ENCODE results near the gene PHETA2.
"Not testable (repeated sequence)": the region's sequence is repeated elsewhere in the genome, so short reads cannot be mapped to it uniquely, and the experiment has no call there.

The PHETA2 gene

DNA sequence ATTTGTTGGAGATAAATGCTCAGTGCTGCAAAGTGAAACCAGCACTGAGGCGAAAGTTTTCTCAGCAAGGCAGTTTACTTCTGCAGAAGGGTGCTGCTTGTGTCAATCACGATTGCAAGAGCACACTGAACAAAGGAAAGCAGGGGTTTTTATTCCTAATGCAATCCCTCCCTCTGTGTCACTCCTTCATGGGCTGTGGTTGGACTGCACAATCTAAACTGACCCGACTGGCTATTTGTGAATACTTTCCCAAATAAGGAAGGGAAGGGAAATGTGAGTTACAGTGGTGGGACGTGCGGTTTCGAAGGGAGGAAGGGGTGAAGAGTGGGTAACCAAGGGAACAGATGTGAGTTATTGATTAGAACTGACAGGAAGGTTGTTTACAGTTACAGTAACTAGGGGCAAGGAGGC is 41.4 kb downstream of the PHETA2 start:
- not testable (repeated sequence) for H3K9ac ChIP-seq (ENCODE audit: low read length); H3K4me3 ChIP-seq (ENCODE audit: low read length); H3K27me3 ChIP-seq (replicated peaks; ENCODE audit: control insufficient read depth, insufficient read depth, low read length); H3K4me1 ChIP-seq (ENCODE audit: control insufficient read depth, insufficient read depth, low read length); H3K36me3 ChIP-seq (ENCODE audit: control insufficient read depth, insufficient read depth, low read length, severe bottlenecking); DNase-seq (ENCODE audit: low read depth)
- peaks cover 14% of the 10 kb centered on the region for H3K9me3 ChIP-seq (ENCODE audit: control insufficient read depth, low read length)

DNA sequence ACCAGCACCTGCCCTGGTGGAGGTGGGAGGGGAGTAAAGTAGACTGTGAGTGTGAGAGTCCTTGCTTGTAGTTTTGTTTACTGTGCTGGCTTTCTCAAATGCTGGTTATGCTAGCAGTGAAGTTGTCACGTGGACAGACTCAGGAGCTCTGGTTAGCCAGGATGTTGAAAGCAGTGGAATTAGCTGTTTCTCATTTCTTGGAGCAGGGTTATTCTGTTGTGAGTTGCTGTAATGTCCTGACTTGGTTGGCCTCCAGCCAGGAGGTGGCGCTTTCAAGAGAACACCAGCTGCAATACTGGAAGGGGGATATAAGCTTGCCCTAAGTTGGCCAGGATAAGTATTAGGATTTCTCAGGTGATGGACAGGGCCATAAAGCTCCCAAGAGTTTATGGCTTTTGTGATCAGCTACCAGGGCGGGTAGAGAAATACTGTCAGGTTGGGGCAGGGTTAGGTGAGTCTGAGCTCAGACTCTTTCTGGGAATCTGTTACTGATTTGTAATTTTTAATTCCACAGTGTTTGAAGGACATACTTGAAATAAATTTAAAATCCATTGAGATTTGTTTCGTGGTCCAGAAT is 42.9 kb downstream of the PHETA2 start:
- H3K27me3 ChIP-seq (replicated peaks; ENCODE audit: control insufficient read depth, insufficient read depth, low read length) = no peaks in the 10 kb centered on the region
- peaks cover 8% of the 10 kb centered on the region for H3K4me1 ChIP-seq (ENCODE audit: control insufficient read depth, insufficient read depth, low read length)
- peaks cover 14% of the 10 kb centered on the region for H3K9me3 ChIP-seq (ENCODE audit: control insufficient read depth, low read length)
- no peak for DNase-seq (ENCODE audit: low read depth)
- no peak overlapping the region for H3K4me3 ChIP-seq (ENCODE audit: low read length)
- no peaks in the 10 kb centered on the region for H3K36me3 ChIP-seq (ENCODE audit: control insufficient read depth, insufficient read depth, low read length, severe bottlenecking)
- H3K9ac ChIP-seq (ENCODE audit: low read length) = no peak overlapping the region

DNA sequence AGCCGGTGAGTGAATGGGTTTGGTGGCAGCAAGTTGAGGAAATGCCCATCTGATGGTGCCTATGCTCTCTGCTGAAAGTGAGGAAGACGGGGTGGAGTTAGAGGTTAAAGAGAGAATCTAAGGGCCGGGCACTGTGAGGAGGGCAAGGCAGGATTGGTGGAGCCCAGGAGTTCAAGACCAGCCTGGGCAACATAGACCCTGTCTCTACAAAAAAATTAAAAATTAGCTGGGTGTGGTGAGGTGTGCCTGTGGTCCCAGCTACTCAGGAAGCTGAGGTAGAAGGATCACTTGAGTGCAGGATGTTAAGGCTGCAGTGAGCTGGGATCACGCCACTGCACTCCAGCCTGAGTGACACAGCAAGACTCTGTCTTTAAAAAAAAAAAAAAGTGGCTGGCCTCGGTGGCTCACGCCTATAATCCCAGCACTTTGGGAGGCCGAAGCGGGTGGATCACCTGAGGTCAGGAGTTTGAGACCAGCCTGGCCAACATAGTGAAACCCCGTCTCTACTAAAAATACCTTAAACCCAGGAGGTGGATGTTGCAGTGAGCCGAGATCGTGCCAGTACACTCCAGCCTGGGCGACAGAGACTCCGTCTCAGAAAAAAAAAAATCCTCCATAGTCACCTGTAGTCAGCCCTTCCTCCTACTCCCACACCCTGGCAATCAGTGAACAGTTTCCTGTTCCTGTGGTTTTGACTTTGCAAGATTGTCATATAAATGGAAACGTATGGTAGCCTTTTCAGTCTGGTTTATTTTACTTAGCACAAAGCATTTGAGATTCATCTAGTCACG is 46.4 kb downstream of the PHETA2 start:
- not testable (repeated sequence) for H3K4me3 ChIP-seq (ENCODE audit: low read length); H3K9ac ChIP-seq (ENCODE audit: low read length); H3K9me3 ChIP-seq (ENCODE audit: control insufficient read depth, low read length); DNase-seq (ENCODE audit: low read depth); H3K36me3 ChIP-seq (ENCODE audit: control insufficient read depth, insufficient read depth, low read length, severe bottlenecking); H3K27me3 ChIP-seq (replicated peaks; ENCODE audit: control insufficient read depth, insufficient read depth, low read length); H3K4me1 ChIP-seq (ENCODE audit: control insufficient read depth, insufficient read depth, low read length)

DNA sequence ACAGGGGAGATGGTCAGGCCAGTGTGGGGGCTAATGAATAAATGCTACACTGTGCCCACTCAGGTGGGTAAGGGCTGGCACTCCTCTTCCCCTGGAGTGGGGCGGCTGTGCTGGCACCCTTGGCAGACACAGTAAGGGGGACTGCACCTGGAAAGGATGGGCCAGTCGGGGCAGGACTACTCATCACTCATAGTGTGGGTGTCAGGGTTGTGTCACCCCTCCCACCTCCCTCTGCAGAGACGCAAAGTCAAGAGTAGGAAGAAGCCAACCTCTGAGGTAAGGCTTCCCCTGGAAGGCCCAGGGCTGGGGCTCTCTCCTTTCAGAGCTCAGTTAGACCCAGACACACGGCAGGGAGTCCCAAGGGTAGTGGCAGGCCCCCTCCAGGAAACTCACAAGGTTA is 49.5 kb downstream of the PHETA2 start:
- DNase-seq (ENCODE audit: low read depth); H3K4me1 ChIP-seq (ENCODE audit: control insufficient read depth, insufficient read depth, low read length); H3K36me3 ChIP-seq (ENCODE audit: control insufficient read depth, insufficient read depth, low read length, severe bottlenecking); H3K27me3 ChIP-seq (replicated peaks; ENCODE audit: control insufficient read depth, insufficient read depth, low read length); H3K4me3 ChIP-seq (ENCODE audit: low read length); H3K9me3 ChIP-seq (ENCODE audit: control insufficient read depth, low read length); H3K9ac ChIP-seq (ENCODE audit: low read length): not testable (repeated sequence)

DNA sequence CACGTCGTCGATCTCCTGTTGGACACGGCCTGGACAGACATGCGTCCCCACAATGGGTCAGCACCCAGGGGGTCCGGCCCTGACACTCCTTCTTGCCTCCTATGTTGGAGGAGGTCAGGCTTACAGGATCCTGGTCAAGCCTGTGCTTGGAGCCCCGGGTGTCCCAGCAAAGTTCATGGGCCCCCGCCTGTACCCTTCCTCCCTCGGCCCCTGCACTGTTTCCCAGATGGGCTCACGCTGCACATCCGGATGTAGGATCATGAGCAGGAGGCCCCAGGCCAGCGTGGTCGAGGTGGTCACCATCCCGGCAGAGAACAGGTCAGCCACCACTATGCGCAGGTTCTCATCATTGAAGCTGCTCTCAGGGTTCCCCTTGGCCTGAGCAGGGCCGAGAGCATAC is 53.6 kb downstream of the PHETA2 start:
- Histone ChIP-seq H3K9ac (ENCODE audit: low read length) (no peak overlapping the region), H3K36me3 (ENCODE audit: control insufficient read depth, insufficient read depth, low read length, severe bottlenecking) (no peaks in the 10 kb centered on the region), H3K4me3 (ENCODE audit: low read length) (no peak overlapping the region), H3K4me1 (ENCODE audit: control insufficient read depth, insufficient read depth, low read length) (no peaks in the 10 kb centered on the region), H3K27me3 (replicated peaks; ENCODE audit: control insufficient read depth, insufficient read depth, low read length) (no peaks in the 10 kb centered on the region), H3K9me3 (ENCODE audit: control insufficient read depth, low read length) (peaks cover 4% of the 10 kb centered on the region)
- no peak for DNase-seq (ENCODE audit: low read depth)

DNA sequence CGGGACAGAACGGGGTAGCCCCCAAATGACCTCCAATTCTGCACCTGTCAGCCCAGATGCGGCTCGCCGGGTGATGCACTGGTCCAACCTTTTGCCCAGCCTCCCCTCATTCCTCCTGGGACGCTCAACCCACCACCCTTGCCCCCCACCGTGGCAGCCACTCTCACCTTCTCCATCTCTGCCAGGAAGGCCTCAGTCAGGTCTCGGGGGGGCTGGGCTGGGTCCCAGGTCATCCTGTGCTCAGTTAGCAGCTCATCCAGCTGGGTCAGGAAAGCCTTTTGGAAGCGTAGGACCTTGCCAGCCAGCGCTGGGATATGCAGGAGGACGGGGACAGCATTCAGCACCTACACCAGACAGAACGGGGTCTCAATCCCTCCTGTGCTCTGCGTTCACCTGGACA is 54.0 kb downstream of the PHETA2 start:
- not testable (repeated sequence) for H3K27me3 ChIP-seq (replicated peaks; ENCODE audit: control insufficient read depth, insufficient read depth, low read length); H3K9me3 ChIP-seq (ENCODE audit: control insufficient read depth, low read length); H3K4me3 ChIP-seq (ENCODE audit: low read length); H3K4me1 ChIP-seq (ENCODE audit: control insufficient read depth, insufficient read depth, low read length); DNase-seq (ENCODE audit: low read depth); H3K9ac ChIP-seq (ENCODE audit: low read length); H3K36me3 ChIP-seq (ENCODE audit: control insufficient read depth, insufficient read depth, low read length, severe bottlenecking)
